Measurements from ENCODE around the gene DTNBP1.

The DTNBP1 gene

DNA sequence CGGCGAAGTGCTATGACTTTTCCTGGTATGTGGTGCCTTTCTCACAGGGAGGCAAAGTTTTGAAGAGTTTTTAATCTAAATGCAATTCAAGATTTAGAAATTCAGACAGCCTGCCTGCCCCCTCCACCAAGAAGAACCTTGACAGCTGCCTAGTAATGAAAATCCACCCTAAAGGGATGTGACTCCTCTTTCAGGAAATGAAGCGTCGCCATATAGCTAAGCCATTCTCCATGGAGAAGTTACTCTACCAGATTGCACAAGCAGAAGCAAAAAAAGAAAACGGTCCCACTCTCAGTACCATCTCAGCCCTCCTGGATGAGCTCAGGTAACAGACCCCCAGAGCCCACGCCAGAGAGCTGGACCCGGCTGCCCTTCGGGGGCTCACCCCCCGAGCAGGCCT, 150.1 kb downstream of the DTNBP1 start:
- no peak for DNase-seq

DNA sequence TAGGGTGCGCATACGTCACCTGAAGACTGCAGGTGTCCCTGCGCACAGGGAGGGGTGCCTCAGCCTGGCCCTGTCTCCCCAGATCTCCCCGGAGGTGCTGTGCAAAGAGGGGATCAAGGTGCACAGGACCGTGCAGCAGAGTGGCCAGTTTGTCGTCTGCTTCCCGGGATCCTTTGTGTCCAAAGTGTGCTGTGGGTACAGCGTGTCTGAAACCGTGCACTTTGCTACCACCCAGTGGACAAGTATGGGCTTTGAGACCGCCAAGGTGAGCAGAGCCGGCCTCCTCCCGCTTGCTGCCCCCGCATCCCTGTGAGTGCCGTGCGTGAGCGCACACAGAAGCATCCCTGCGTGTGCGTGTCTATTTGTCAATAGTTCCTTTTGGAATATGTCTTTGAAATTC, 150.7 kb downstream of the DTNBP1 start:
- DNase-seq, result peak; percentile 11

- DNase-seq, result no peak
Measured at GRCh38 chr6:15511248-15512125, 151.3 kb downstream of the DTNBP1 start.

DNA sequence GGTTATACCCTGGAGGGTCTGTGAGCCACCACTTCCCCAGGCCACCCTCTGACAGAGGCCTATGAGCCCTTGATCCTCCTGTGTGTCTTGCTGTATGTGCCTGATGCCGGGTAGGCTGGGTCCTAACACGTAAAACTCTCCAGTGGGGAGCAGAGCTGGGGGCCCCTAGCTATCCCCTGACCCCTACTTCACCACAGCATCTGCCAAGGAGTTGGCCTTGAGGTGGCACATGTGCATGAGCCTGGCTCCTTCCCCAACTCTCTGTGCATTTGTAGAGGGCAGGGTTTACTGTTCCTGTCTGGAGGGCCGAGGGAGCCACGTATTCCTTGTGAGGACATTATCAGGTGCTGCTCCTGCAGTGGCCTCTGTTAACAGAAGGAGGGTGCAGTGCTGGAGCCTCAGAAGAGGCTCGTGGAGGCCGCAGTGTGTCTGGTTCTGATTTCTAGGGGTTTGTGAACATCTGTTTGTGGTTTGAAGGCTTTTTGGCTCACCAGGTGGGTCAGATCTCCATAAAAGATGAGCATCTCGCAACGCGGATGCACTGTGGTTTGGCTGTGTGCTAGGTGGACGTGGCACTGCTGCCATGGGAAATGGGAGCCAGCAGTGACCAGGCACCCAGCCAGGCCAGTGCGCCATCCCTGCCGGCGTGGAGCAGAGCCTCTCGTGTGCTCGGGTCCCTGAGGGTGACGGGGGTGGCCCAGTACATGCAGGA, 152.1 kb downstream of the DTNBP1 start:
- DNase-seq, result no peak

GRCh38 chr6:15510121-15510520, 152.7 kb downstream of the DTNBP1 start:
- DNase-seq, result no peak

DNA sequence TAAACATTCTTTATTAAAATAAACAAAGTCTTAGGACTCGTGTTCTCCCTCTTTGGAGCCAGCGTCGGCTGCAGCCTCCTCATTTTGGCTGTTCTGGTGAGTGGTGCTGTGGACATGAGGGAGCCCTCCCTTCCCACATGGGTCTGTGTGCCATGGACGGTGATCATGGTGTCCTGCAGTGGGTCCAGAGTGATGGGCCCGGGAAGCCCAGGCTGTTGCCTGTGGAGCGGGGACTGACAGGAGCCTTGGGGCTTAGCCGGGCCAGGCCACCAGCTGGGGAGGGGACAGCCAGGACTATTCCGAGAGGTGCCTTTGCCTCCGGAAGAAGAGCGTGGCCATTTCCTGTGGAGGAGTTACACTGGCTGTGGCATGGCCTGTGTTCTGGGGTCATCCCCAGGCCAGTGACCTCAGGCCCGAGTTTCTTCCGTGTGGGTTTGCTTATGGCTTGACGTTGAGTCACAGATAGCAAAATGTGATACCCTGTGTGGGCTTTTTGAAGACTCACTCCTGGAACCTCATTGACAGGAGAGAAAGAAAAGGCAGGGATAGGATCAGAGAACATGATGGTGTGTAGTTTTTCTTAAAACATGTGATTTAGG, 153.4 kb downstream of the DTNBP1 start:
- no peak for DNase-seq

- DNase-seq, result no peak
Measured at GRCh38 chr6:15508931-15509330, 153.9 kb downstream of the DTNBP1 start.

DNA sequence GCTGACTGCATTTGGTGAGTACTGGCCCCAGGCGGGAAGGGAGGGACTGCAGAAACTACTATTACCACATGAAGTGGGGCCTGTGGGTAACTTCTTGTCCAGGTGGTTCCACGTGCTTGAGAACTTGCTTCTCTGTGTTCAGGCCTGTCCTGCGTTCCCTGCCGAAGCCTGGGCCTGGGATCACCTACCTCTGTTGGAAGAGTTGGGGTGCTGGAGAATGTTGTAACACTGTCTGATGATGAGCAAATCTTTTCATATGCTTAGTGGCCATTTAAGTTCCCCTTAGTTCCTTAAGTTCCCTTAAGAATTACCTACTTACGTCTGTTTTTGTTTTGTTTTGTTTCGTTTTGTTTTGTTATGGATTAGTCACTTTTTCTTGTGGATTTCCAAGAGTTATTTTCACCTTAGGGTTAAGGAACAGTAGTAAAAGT, 154.4 kb downstream of the DTNBP1 start:
- no peak for DNase-seq

DNA sequence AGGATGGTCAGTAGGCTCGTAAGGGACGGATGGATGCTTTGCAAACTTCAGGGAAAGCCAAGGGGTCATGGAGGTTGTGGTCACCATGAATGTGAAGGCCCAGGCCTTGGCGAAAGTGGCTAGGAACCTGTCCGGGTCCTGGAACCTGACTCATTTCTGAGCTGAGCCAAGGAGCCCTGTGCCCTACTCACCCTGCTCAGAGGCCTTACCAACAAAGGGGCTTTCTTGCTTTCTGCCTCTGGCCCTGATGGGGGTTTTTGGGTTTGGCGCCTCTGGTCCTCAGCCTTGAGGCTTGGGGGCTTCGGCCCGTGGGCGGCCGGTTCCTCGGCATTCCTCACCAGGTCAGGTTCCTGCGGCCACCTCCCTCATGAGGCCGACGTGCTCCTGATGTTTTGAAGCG, 155.1 kb downstream of the DTNBP1 start:
- no peak for DNase-seq

- DNase-seq, result no peak
Measured at GRCh38 chr6:15507221-15507620, 155.6 kb downstream of the DTNBP1 start.

GRCh38 chr6:15506066-15506465, 156.8 kb downstream of the DTNBP1 start:
- DNase-seq, result no peak

DNA sequence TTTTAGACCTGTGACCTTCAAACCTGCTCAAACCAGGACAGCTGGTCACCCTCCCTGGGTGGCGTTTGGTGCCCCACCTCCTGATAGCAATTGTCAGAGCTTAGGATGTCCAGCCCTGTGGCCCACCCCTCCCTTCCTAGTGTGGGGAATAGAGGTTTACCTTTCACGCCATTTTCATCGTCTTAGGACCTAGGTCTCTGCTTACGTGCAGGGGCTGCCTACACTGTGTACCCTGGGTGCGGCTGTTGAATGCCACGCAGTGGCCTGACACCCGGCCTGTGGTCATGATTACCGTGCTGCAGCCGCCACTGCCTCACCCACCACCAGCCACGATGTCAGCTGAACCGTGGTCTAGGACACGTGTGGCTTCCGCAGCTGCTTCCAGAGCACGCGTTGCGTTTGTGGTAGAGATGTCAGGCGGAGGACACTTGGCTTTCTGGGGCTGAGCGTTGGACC, 157.3 kb downstream of the DTNBP1 start:
- DNase-seq, result no peak

GRCh38 chr6:15504581-15505350, 158.1 kb downstream of the DTNBP1 start:
- no peak for DNase-seq

DNA sequence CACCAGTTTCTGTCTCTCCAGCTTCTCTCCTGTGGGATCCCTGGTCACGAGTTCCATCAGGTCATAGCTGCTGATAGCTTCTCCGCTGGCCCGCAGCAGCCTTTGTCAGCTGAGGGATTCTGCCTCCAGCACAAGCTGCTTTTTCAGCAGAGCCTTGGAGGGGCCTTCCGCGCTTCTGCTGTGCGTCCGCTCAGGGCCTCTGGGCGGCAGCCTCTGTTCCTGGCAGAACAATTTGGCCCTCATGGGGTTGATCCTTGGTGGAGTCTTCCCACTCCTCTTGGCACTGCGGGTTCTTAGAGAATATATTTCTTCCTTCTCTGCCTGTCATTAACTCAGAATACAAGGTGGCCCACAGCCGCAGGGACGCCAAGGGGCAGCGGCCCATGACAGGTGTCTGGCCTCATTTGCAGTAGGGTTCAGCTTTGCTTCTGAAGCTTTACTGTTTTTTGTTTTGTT, 158.8 kb downstream of the DTNBP1 start:
- no peak for DNase-seq

DNA sequence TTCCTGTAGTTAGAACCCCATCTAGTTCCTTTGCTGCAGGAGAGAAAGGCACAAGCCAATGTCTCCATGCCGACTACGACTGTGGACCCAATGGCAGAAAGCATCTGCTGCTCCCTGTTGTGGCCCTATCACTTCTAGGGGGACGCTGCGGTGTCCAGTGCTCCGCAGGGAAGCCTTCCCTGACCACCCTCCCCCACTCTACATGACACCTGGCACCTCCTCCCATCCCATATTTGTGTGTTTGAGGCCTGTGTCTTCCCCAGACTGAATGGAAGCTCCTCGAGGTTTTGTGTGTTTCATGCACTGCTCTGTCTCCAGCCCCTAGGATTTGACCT, 159.5 kb downstream of the DTNBP1 start:
- DNase-seq, result no peak

- no peak for DNase-seq
Measured at GRCh38 chr6:15502446-15503345, 160.1 kb downstream of the DTNBP1 start.

GRCh38 chr6:15501826-15502445, 160.9 kb downstream of the DTNBP1 start:
- DNase-seq, result no peak

DNA sequence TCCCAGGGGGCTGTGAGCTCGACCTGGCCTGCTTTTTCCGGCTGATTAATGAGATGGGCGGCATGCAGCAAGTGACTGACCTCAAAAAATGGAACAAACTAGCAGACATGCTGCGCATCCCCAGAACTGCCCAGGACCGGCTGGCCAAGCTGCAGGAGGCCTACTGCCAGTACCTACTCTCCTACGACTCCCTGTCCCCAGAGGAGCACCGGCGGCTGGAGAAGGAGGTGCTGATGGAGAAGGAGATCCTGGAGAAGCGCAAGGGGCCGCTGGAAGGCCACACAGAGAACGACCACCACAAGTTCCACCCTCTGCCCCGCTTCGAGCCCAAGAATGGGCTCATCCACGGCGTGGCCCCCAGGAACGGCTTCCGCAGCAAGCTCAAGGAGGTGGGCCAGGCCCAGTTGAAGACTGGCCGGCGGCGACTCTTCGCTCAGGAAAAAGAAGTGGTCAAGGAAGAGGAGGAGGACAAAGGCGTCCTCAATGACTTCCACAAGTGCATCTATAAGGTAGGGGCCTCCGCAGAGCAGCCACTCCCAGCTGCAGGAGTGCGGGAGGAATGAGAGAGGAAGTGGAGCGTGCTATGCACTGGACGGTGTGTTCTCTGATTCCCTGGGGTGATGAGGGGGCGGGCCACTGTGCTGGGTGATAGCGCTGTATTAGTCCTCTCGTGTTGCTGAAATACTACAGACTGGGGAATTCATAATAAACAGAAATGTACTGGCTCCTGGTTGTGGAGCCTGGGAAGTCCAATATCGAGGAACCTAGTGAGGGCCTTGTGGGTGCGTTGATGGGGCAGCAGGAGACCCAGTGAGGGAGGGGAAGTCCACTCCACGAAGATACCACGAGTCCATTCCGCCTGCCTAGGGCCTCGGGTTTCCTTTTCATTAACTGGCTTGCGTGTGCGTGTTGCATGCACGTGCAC, 161.7 kb downstream of the DTNBP1 start:
- DNase-seq, result no peak

GRCh38 chr6:15500078-15500740, 162.6 kb downstream of the DTNBP1 start:
- no peak for DNase-seq

- no peak for DNase-seq
Measured at GRCh38 chr6:15499591-15499990, 163.2 kb downstream of the DTNBP1 start.

Data from hematopoietic multipotent progenitor cell treated with erythropoietin and hydrocortisone succinate and interleukin-3 and kit ligand, for 8 days (in vitro differentiated cells).